Heart right ventricle (tissue), 16 donors: Measurements from ENCODE around the gene LMBR1. TPM values are rescaled to one million over a fixed set of nuclear protein-coding genes. Genes with fewer than 3 reads are reported as not detected.

Experiments
- ATAC-seq, 8 donors: fragments of 200-7000 bp; cut with Tn5 transposase; one replicate each; pipeline ENCODE4 v1.9.1; 2020; ENCODE audit warnings: mild to moderate bottlenecking in 8 of 8, moderate library complexity in 8 of 8, moderate number of reproducible peaks in 1 of 8
- DNase-seq, 2 donors: peaks; one replicate each; pipeline ENCODE4 v3.0.0-alpha.2; 2020
- H3K27ac ChIP-seq, 10 donors: fragments of 200-600 bp; sonication (generic) in 2 of 10; one replicate each; pipeline versions ENCODE4 v1.5.0 to v1.8.0; 2020 to 2022; ENCODE audit warnings: mild to moderate bottlenecking in 3 of 10
- H3K27me3 ChIP-seq, 7 donors: fragments of 200-600 bp; one replicate each; pipeline ENCODE4 v1.8.0; 2021 to 2022; ENCODE audit warnings: mild to moderate bottlenecking in 2 of 7
- H3K36me3 ChIP-seq, 9 donors: fragments of 200-600 bp; sonication (generic) in 1 of 9; one replicate each; pipeline versions ENCODE4 v1.5.0 to v1.8.0; 2020 to 2022; ENCODE audit warnings: mild to moderate bottlenecking in 2 of 9
- H3K4me1 ChIP-seq, 9 donors: fragments of 200-600 bp; sonication (generic) in 1 of 9; one replicate each; pipeline versions ENCODE4 v1.5.0 to v1.8.0; 2020 to 2022; ENCODE audit warnings: mild to moderate bottlenecking in 4 of 9
- H3K4me3 ChIP-seq, 10 donors: fragments of 200-600 bp; sonication (generic) in 2 of 10; one replicate each; pipeline versions ENCODE4 v1.5.0 to v1.8.0; 2020 to 2022; ENCODE audit warnings: mild to moderate bottlenecking in 7 of 10, moderate library complexity in 2 of 10
- H3K9me3 ChIP-seq, 11 donors: fragments of 200-600 bp in 10 of 11; sonication (generic) in 2 of 11; one replicate each; pipeline versions ENCODE4 v1.5.0 to v1.8.0; 2013 to 2022; ENCODE audit warnings: mild to moderate bottlenecking in 2 of 11, control low read depth in 1 of 11, moderate library complexity in 1 of 11
- WGBS, 2 donors: extraction: QIAGEN DNeasy Blood & Tissue Kit; methylation state at CpG; one replicate each; pipeline ENCODE4 v1.1.7; 2013; ENCODE audit warnings: inconsistent platforms in 1 of 2; 5-methylcytosine and 5-hydroxymethylcytosine counted together
- intact Hi-C, 10 donors: fragments of 100-400 bp; cut with DNase I; formaldehyde crosslinking; loops; one replicate each; pipeline versions ENCODE4 v1.11.1 to v1.14.2; 2022
- polyA plus RNA-seq, 2 donors: library from polyadenylated mRNA; stranded (reverse); fragments of 200-250 nt; gene quantifications; one replicate each; pipeline ENCODE4 v1.2.3, GENCODE V29; 2013
- total RNA-seq, 10 donors: library from RNA; stranded (reverse); fragmentation: NEBNext Ultra II Directional in 3 of 10; extraction: Animal tissue kit (Norgen Biotek cat#: 25700) in 3 of 10; gene quantifications; one replicate each; pipeline versions ENCODE4 v1.2.1 to v1.2.4, GENCODE V29; 2021 to 2023
- TF ChIP-seq, protein P1 (sequence below), 9 donors: fragments of 200-600 bp; sonication (generic) in 2 of 9; IDR thresholded peaks; one replicate each; pipeline versions ENCODE4 v1.5.0 to v1.8.0; 2021 to 2022; ENCODE audit warnings: antibody characterized with exemption in 9 of 9, mild to moderate bottlenecking in 5 of 9, moderate library complexity in 1 of 9
- donor health status: Arrhythmogenic right ventricular cardiomyopathy.
- donor health status: ischemic (EF 13 %, LVEDD 7.1; RV severe dilation, severe dysfunction).
- donor health status: healthy with polysubstance abuse.
- donor health status: DM: no; HTN: yes; CAD: no.
- donor health status: DM: no; HTN: no; CAD: no.
- donor health status: ischemic (EF 25% LVEDD 6.9; RV normal size, moderate dysfunction).
- donor health status: ischemic (EF 25% LVEDD 5.7; RV mildly dilated, moderate dysfunction).
- donor health status: healthy.
- donor health status: DM: yes; HTN: yes; CAD: no.
- donor health status: Ischemic cardiomyopathy.
- donor health status: ischemic (EF 35%, LVEDD 5.7; RV mildly dilated, moderate dysfunction).
- donor health status: nonischemic (EF 11% LVEDD 7.7; RV severe dilation, severe dysfunction).
- donor health status: DM: yes; HTN: yes; CAD: no.
- donor health status: PGD.
- donor health status: ischemic (EF 29% LVEDD 5.4; RV normal size, mild dysfunction).
- donor health status: nonischemic (EF 23%, LVEDD 6.1; RV moderate dilation, normal function).

The LMBR1 gene
- total and polyA plus RNA-seq, 12 donors, result 9.0 to 45.5 (median 37.5) TPM

DNA sequence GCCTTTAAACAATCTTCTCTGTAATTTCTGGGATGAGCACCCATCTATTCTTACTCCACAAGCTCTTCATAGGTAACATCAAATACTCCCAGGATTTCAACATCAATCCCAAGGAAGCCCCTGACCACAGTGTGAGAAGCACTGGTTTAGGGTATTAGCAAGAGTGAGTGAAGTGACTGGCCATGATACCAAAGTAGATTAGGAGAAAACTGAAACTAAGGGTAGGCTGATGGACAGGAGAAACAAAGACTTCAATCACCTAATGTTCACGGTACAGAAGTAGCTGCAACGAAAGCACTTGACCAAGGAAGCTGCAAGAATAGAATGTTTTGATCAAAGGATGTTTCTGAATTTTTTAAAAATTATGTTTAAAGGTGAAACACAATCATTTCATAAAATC lies 49.8 kb downstream of the LMBR1 start:
- TF ChIP-seq, protein P1, sequence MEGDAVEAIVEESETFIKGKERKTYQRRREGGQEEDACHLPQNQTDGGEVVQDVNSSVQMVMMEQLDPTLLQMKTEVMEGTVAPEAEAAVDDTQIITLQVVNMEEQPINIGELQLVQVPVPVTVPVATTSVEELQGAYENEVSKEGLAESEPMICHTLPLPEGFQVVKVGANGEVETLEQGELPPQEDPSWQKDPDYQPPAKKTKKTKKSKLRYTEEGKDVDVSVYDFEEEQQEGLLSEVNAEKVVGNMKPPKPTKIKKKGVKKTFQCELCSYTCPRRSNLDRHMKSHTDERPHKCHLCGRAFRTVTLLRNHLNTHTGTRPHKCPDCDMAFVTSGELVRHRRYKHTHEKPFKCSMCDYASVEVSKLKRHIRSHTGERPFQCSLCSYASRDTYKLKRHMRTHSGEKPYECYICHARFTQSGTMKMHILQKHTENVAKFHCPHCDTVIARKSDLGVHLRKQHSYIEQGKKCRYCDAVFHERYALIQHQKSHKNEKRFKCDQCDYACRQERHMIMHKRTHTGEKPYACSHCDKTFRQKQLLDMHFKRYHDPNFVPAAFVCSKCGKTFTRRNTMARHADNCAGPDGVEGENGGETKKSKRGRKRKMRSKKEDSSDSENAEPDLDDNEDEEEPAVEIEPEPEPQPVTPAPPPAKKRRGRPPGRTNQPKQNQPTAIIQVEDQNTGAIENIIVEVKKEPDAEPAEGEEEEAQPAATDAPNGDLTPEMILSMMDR (IDR thresholded peaks at IDR 0.05), result no peak
- 59 to 63% methylated on average over 2 of the region's 2 CpGs for WGBS, 2 donors

DNA sequence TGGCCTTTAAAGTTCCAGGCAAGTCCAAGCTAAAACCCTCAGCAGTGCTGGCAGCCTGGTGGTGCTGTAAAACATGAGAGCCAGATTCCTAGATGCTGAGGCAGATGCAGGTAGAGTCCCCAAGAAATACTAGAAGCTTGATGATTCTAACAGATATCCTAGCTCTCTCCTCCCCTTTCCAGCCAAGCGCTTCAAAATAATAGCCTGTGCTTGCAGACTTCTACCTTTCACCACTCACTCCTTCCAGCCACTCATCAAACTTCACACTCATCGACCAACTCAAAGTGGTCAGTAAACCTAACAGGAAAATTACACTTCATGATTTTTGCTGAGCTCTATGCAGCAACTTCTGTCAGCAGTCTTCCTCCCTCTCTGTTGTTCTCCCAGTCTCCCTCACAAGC lies 50.2 kb downstream of the LMBR1 start:
- no peaks in the 10 kb centered on the region for H3K9me3 ChIP-seq
- intact Hi-C loops, result no loop called here
- H3K4me1 ChIP-seq, result peaks cover 3 to 30% (median 19%) of the 10 kb centered on the region in 9 donors
- no peak for DNase-seq
- no peak overlapping the region for H3K27ac ChIP-seq
- no peaks in the 10 kb centered on the region for H3K27me3 ChIP-seq
- peak in 1 of 8 donors; percentile 47 for ATAC-seq
- TF ChIP-seq, protein P1 (IDR thresholded peaks at IDR 0.05), result no peak
- 24 to 30% methylated on average over 2 of the region's 2 CpGs for WGBS, 2 donors
- no peaks in the 10 kb centered on the region for H3K36me3 ChIP-seq
- no peak overlapping the region for H3K4me3 ChIP-seq

More for the DNA sequence above, 49.8 kb downstream of the LMBR1 start:
- peaks cover 0 to 2% (median 0%) of the 10 kb centered on the region in 11 donors for H3K9me3 ChIP-seq
- H3K27ac ChIP-seq, result no peak overlapping the region
- no peak overlapping the region for H3K4me3 ChIP-seq
- no peak for ATAC-seq
- H3K4me1 ChIP-seq, result peaks cover 3 to 30% (median 19%) of the 10 kb centered on the region in 9 donors
- DNase-seq, result no peak
- H3K27me3 ChIP-seq, result no peaks in the 10 kb centered on the region
- H3K36me3 ChIP-seq, result no peaks in the 10 kb centered on the region
- intact Hi-C loops, result no loop called here

DNA sequence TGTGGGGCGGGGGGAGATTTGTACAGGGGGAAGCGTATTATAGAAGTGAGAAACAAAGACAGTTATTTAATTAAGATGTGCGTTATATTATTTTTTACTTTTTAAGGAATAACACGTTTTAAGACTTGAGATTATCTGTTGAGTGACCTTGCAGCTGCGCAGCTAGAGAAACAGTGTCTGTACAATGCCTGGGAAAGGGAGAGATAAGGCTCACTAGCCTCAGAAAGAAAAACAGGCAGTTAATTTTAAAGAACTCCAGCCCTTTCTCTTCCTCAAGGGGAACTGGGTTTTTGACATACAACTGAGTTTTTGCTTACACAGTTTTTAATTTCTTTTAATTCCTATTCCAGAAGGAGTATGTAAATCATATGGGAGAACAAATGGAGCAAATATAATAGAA lies 50.7 kb downstream of the LMBR1 start:
- no peaks in the 10 kb centered on the region for H3K36me3 ChIP-seq

DNA sequence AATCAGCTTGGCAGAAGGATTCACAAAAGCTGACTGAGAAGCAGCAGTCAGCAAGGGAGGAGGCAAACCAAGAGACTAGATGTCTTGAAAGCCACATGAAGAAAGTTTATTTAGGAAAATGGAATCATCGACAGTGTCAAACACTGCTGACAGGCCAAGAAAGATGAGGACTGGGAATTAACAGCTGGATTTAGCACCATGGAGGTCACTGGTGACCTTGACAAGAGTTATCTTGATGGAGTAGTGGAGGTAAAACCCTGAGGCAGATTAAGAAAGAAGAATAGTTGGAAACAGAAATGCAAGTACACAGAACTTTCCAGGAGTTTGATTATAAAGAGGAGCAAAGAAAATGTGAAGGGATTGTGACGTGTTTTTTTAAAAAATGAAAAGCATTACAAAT lies 51.5 kb downstream of the LMBR1 start:
- DNase-seq (no peak), ATAC-seq (no peak)
- intact Hi-C loops, result no loop called here

More for the DNA sequence above, 50.7 kb downstream of the LMBR1 start:
- ATAC-seq, result no peak
- DNase-seq, result no peak
- H3K9me3 ChIP-seq, result no peaks in the 10 kb centered on the region
- TF ChIP-seq, protein P1 (IDR thresholded peaks at IDR 0.05), result no peak
- H3K4me3 ChIP-seq, result no peak overlapping the region
- intact Hi-C loops, result no loop called here
- no peak overlapping the region for H3K27ac ChIP-seq
- no peaks in the 10 kb centered on the region for H3K27me3 ChIP-seq
- WGBS, 2 donors, result 59 to 61% methylated on average over 5 of the region's 5 CpGs
- H3K4me1 ChIP-seq, result peaks cover 3 to 30% (median 19%) of the 10 kb centered on the region in 9 donors

More for the DNA sequence above, 51.5 kb downstream of the LMBR1 start:
- TF ChIP-seq, protein P1 (IDR thresholded peaks at IDR 0.05), result no peak
- Histone ChIP-seq H3K27ac (no peak overlapping the region), H3K27me3 (no peaks in the 10 kb centered on the region), H3K9me3 (no peaks in the 10 kb centered on the region), H3K36me3 (peaks cover 0 to under 1% (median 0%) of the 10 kb centered on the region in 9 donors), H3K4me3 (no peak overlapping the region), H3K4me1 (peaks cover 3 to 30% (median 19%) of the 10 kb centered on the region in 9 donors)
- 74 to 76% methylated on average over 2 of the region's 2 CpGs for WGBS, 2 donors
